ENCODE data around the gene MST1. TPM values are rescaled to one million over a fixed set of nuclear protein-coding genes. Genes with fewer than 3 reads are reported as not detected.

MST1 gene
- total RNA-seq, 1 donor from 2014 or later, result 50.7 TPM

- TF ChIP-seq CTCF (conservative IDR thresholded peaks at IDR 0.05), result no peak
- H3K27ac Mint-ChIP-seq, result no peak overlapping the region
- no peak for DNase-seq (ENCODE audit: extremely low spot score, unreplicated experiment)
- no peaks in the 10 kb centered on the region for H3K9me3 Mint-ChIP-seq
- peaks cover 6% of the 10 kb centered on the region for H3K36me3 Mint-ChIP-seq
- no peaks in the 10 kb centered on the region for H3K4me1 Mint-ChIP-seq (ENCODE audit: unreplicated experiment)
- H3K4me3 Mint-ChIP-seq, result no peak overlapping the region
- H3K27me3 Mint-ChIP-seq, result no peaks in the 10 kb centered on the region
Measured at GRCh38 chr3:49707113-49707480, 17.8 kb upstream of the MST1 start.

GRCh38 chr3:49706456-49707112 lies 17.3 kb upstream of the MST1 start:
- Mint-ChIP-seq H3K27me3 (no peaks in the 10 kb centered on the region), H3K4me1 (ENCODE audit: unreplicated experiment) (no peaks in the 10 kb centered on the region), H3K4me3 (no peak overlapping the region), H3K36me3 (peaks cover 6% of the 10 kb centered on the region), H3K9me3 (no peaks in the 10 kb centered on the region), H3K27ac (no peak overlapping the region)
- DNase-seq (ENCODE audit: extremely low spot score, unreplicated experiment), result no peak
- no peak for TF ChIP-seq CTCF (conservative IDR thresholded peaks at IDR 0.05)

GRCh38 chr3:49705390-49705960 lies 16.2 kb upstream of the MST1 start:
- no peak overlapping the region for H3K27ac Mint-ChIP-seq
- no peaks in the 10 kb centered on the region for H3K4me1 Mint-ChIP-seq (ENCODE audit: unreplicated experiment)
- no peak for DNase-seq (ENCODE audit: extremely low spot score, unreplicated experiment)
- peaks cover 6% of the 10 kb centered on the region for H3K36me3 Mint-ChIP-seq
- H3K4me3 Mint-ChIP-seq, result no peak overlapping the region
- H3K9me3 Mint-ChIP-seq, result no peaks in the 10 kb centered on the region
- TF ChIP-seq CTCF (conservative IDR thresholded peaks at IDR 0.05), result no peak
- no peaks in the 10 kb centered on the region for H3K27me3 Mint-ChIP-seq

- Mint-ChIP-seq H3K4me3 (no peak overlapping the region), H3K27ac (no peak overlapping the region), H3K36me3 (peaks cover 6% of the 10 kb centered on the region), H3K4me1 (ENCODE audit: unreplicated experiment) (no peaks in the 10 kb centered on the region), H3K27me3 (no peaks in the 10 kb centered on the region), H3K9me3 (no peaks in the 10 kb centered on the region)
- TF ChIP-seq CTCF (conservative IDR thresholded peaks at IDR 0.05), result no peak
- no peak for DNase-seq (ENCODE audit: extremely low spot score, unreplicated experiment)
Measured at GRCh38 chr3:49704629-49705028, 15.4 kb upstream of the MST1 start.

- H3K9me3 Mint-ChIP-seq, result no peaks in the 10 kb centered on the region
- H3K36me3 Mint-ChIP-seq, result peaks cover 6% of the 10 kb centered on the region
- no peak for DNase-seq (ENCODE audit: extremely low spot score, unreplicated experiment)
- no peak for TF ChIP-seq CTCF (conservative IDR thresholded peaks at IDR 0.05)
- no peak overlapping the region for H3K4me3 Mint-ChIP-seq
- H3K4me1 Mint-ChIP-seq (ENCODE audit: unreplicated experiment), result no peaks in the 10 kb centered on the region
- no peaks in the 10 kb centered on the region for H3K27me3 Mint-ChIP-seq
- no peak overlapping the region for H3K27ac Mint-ChIP-seq
Measured at GRCh38 chr3:49703956-49704355, 14.7 kb upstream of the MST1 start.
